ENCODE data around the gene SUN5.

SUN5 gene

GRCh38 chr20:33020278-33021161 lies 16.3 kb upstream of the SUN5 start:
- H3K36me3 ChIP-seq (ENCODE audit: control insufficient read depth in 2 of 2, insufficient read depth in 2 of 2, low read length in 2 of 2): no peaks in the 10 kb centered on the region
- no peak overlapping the region for H3K4me3 ChIP-seq (ENCODE audit: low read length in 2 of 2)
- H3K27me3 ChIP-seq (ENCODE audit: control insufficient read depth in 2 of 2, insufficient read depth in 2 of 2, low read length in 2 of 2): peaks cover 0 to 2% of the 10 kb centered on the region in 2 donors
- H3K9ac ChIP-seq (ENCODE audit: low read depth in 1 of 2, low read length in 2 of 2): no peak overlapping the region
- no peaks in the 10 kb centered on the region for H3K9me3 ChIP-seq (ENCODE audit: control insufficient read depth in 2 of 2, low read length in 2 of 2)
- no peak overlapping the region for H3K27ac ChIP-seq (ENCODE audit: low read depth in 2 of 2, low read length in 2 of 2)
- H3K4me1 ChIP-seq (ENCODE audit: control insufficient read depth in 2 of 2, insufficient read depth in 2 of 2, low read length in 2 of 2): no peaks in the 10 kb centered on the region

- Histone ChIP-seq H3K9ac (ENCODE audit: low read depth in 1 of 2, low read length in 2 of 2) (no peak overlapping the region), H3K36me3 (ENCODE audit: control insufficient read depth in 2 of 2, insufficient read depth in 2 of 2, low read length in 2 of 2) (no peaks in the 10 kb centered on the region), H3K27ac (ENCODE audit: low read depth in 2 of 2, low read length in 2 of 2) (no peak overlapping the region), H3K27me3 (ENCODE audit: control insufficient read depth in 2 of 2, insufficient read depth in 2 of 2, low read length in 2 of 2) (peaks cover 2 to 3% of the 10 kb centered on the region in 2 donors), H3K4me1 (ENCODE audit: control insufficient read depth in 2 of 2, insufficient read depth in 2 of 2, low read length in 2 of 2) (no peaks in the 10 kb centered on the region), H3K9me3 (ENCODE audit: control insufficient read depth in 2 of 2, low read length in 2 of 2) (no peaks in the 10 kb centered on the region), H3K4me3 (ENCODE audit: low read length in 2 of 2) (no peak overlapping the region)
Observed at GRCh38 chr20:33019465-33020277, 15.4 kb upstream of the SUN5 start.

GRCh38 chr20:33018169-33018931 lies 14.1 kb upstream of the SUN5 start:
- Histone ChIP-seq H3K4me3 (ENCODE audit: low read length in 2 of 2) (no peak overlapping the region), H3K9ac (ENCODE audit: low read depth in 1 of 2, low read length in 2 of 2) (no peak overlapping the region), H3K36me3 (ENCODE audit: control insufficient read depth in 2 of 2, insufficient read depth in 2 of 2, low read length in 2 of 2) (no peaks in the 10 kb centered on the region), H3K4me1 (ENCODE audit: control insufficient read depth in 2 of 2, insufficient read depth in 2 of 2, low read length in 2 of 2) (no peaks in the 10 kb centered on the region), H3K9me3 (ENCODE audit: control insufficient read depth in 2 of 2, low read length in 2 of 2) (no peaks in the 10 kb centered on the region), H3K27ac (ENCODE audit: low read depth in 2 of 2, low read length in 2 of 2) (no peak overlapping the region), H3K27me3 (ENCODE audit: control insufficient read depth in 2 of 2, insufficient read depth in 2 of 2, low read length in 2 of 2) (peaks cover 2 to 3% of the 10 kb centered on the region in 2 donors)

GRCh38 chr20:33017542-33017941 lies 13.3 kb upstream of the SUN5 start:
- no peak overlapping the region for H3K27ac ChIP-seq (ENCODE audit: low read depth in 2 of 2, low read length in 2 of 2)
- H3K9ac ChIP-seq (ENCODE audit: low read depth in 1 of 2, low read length in 2 of 2): no peak overlapping the region
- H3K4me3 ChIP-seq (ENCODE audit: low read length in 2 of 2): no peak overlapping the region
- H3K27me3 ChIP-seq (ENCODE audit: control insufficient read depth in 2 of 2, insufficient read depth in 2 of 2, low read length in 2 of 2): peaks cover 2 to 3% of the 10 kb centered on the region in 2 donors
- no peaks in the 10 kb centered on the region for H3K4me1 ChIP-seq (ENCODE audit: control insufficient read depth in 2 of 2, insufficient read depth in 2 of 2, low read length in 2 of 2)
- H3K9me3 ChIP-seq (ENCODE audit: control insufficient read depth in 2 of 2, low read length in 2 of 2): no peaks in the 10 kb centered on the region
- H3K36me3 ChIP-seq (ENCODE audit: control insufficient read depth in 2 of 2, insufficient read depth in 2 of 2, low read length in 2 of 2): no peaks in the 10 kb centered on the region

- Histone ChIP-seq H3K4me1 (ENCODE audit: control insufficient read depth in 2 of 2, insufficient read depth in 2 of 2, low read length in 2 of 2) (no peaks in the 10 kb centered on the region), H3K9ac (ENCODE audit: low read depth in 1 of 2, low read length in 2 of 2) (no peak overlapping the region), H3K27ac (ENCODE audit: low read depth in 2 of 2, low read length in 2 of 2) (no peak overlapping the region), H3K4me3 (ENCODE audit: low read length in 2 of 2) (no peak overlapping the region), H3K9me3 (ENCODE audit: control insufficient read depth in 2 of 2, low read length in 2 of 2) (no peaks in the 10 kb centered on the region), H3K36me3 (ENCODE audit: control insufficient read depth in 2 of 2, insufficient read depth in 2 of 2, low read length in 2 of 2) (no peaks in the 10 kb centered on the region), H3K27me3 (ENCODE audit: control insufficient read depth in 2 of 2, insufficient read depth in 2 of 2, low read length in 2 of 2) (peaks cover 2 to 3% of the 10 kb centered on the region in 2 donors)
Observed at GRCh38 chr20:33016581-33017109, 12.4 kb upstream of the SUN5 start.

- H3K36me3 ChIP-seq (ENCODE audit: control insufficient read depth in 2 of 2, insufficient read depth in 2 of 2, low read length in 2 of 2): no peaks in the 10 kb centered on the region
- H3K9ac ChIP-seq (ENCODE audit: low read depth in 1 of 2, low read length in 2 of 2): no peak overlapping the region
- H3K27ac ChIP-seq (ENCODE audit: low read depth in 2 of 2, low read length in 2 of 2): no peak overlapping the region
- H3K4me3 ChIP-seq (ENCODE audit: low read length in 2 of 2): no peak overlapping the region
- no peaks in the 10 kb centered on the region for H3K4me1 ChIP-seq (ENCODE audit: control insufficient read depth in 2 of 2, insufficient read depth in 2 of 2, low read length in 2 of 2)
- peaks cover 2 to 3% of the 10 kb centered on the region in 2 donors for H3K27me3 ChIP-seq (ENCODE audit: control insufficient read depth in 2 of 2, insufficient read depth in 2 of 2, low read length in 2 of 2)
- no peaks in the 10 kb centered on the region for H3K9me3 ChIP-seq (ENCODE audit: control insufficient read depth in 2 of 2, low read length in 2 of 2)
Observed at GRCh38 chr20:33015700-33016580, 11.7 kb upstream of the SUN5 start.

- H3K27ac ChIP-seq (ENCODE audit: low read depth in 2 of 2, low read length in 2 of 2): no peak overlapping the region
- peaks cover 0 to 3% of the 10 kb centered on the region in 2 donors for H3K27me3 ChIP-seq (ENCODE audit: control insufficient read depth in 2 of 2, insufficient read depth in 2 of 2, low read length in 2 of 2)
- H3K4me1 ChIP-seq (ENCODE audit: control insufficient read depth in 2 of 2, insufficient read depth in 2 of 2, low read length in 2 of 2): no peaks in the 10 kb centered on the region
- no peak overlapping the region for H3K4me3 ChIP-seq (ENCODE audit: low read length in 2 of 2)
- no peaks in the 10 kb centered on the region for H3K36me3 ChIP-seq (ENCODE audit: control insufficient read depth in 2 of 2, insufficient read depth in 2 of 2, low read length in 2 of 2)
- H3K9ac ChIP-seq (ENCODE audit: low read depth in 1 of 2, low read length in 2 of 2): no peak overlapping the region
- H3K9me3 ChIP-seq (ENCODE audit: control insufficient read depth in 2 of 2, low read length in 2 of 2): no peaks in the 10 kb centered on the region
Observed at GRCh38 chr20:33015114-33015484, 10.9 kb upstream of the SUN5 start.

- no peak overlapping the region for H3K9ac ChIP-seq (ENCODE audit: low read depth in 1 of 2, low read length in 2 of 2)
- no peak overlapping the region for H3K27ac ChIP-seq (ENCODE audit: low read depth in 2 of 2, low read length in 2 of 2)
- H3K9me3 ChIP-seq (ENCODE audit: control insufficient read depth in 2 of 2, low read length in 2 of 2): no peaks in the 10 kb centered on the region
- peaks cover 0 to 3% of the 10 kb centered on the region in 2 donors for H3K27me3 ChIP-seq (ENCODE audit: control insufficient read depth in 2 of 2, insufficient read depth in 2 of 2, low read length in 2 of 2)
- no peaks in the 10 kb centered on the region for H3K4me1 ChIP-seq (ENCODE audit: control insufficient read depth in 2 of 2, insufficient read depth in 2 of 2, low read length in 2 of 2)
- H3K4me3 ChIP-seq (ENCODE audit: low read length in 2 of 2): no peak overlapping the region
- H3K36me3 ChIP-seq (ENCODE audit: control insufficient read depth in 2 of 2, insufficient read depth in 2 of 2, low read length in 2 of 2): no peaks in the 10 kb centered on the region
Observed at GRCh38 chr20:33014336-33015113, 10.3 kb upstream of the SUN5 start.
